ENCODE data around the gene RASL10A.

RASL10A gene

GRCh38 chr22:29302681-29303465 is 12.6 kb downstream of the RASL10A start:
- DNase-seq (ENCODE audit: low read depth) = no peak

DNA sequence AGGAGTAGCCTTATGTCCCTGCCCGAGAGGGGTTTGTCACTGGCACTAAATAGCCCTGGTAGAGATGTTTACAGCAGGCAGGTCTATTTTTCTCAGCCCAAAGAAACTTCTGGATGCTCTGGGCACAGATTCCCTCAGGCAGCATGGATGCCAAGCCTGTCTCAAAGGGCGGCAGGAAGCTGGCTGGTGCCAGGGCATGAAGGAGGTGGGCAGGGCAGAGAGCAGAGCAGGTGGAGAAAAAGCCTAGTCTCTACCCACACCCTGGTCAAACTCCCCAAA is 13.2 kb downstream of the RASL10A start:
- DNase-seq (ENCODE audit: low read depth) = no peak

DNA sequence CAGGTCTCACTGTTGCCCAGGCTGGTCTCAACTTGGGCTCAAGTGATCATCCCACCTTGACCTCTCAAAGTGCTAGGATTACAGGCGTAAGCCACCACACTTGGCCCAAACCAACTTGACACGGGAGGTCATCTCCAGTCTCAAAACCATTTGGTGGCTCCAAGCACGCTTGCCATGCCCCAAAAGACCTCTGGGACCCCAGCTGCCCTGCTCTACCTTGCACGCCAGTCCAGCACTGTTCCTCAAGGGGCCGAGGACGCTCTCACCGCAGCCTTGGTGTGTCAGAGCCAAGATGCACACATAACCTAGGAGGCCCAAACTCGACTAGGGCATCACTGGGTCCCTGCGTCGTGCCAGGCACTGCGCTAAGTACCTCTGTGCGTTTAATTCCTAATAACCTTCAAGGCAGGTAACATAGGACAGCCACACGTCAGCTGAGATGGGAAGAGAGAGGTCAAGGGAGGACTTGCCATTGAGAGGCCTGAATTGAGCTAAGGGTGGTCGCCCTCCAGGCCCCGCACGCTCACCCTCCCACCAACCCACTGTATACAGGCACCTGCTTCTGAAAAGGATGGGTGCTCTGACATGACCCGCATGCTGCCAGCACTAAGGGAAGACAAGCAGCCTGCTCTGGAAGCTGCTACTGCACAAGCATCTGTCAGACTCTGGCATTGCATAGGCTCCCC is 13.6 kb downstream of the RASL10A start:
- no peak for DNase-seq (ENCODE audit: low read depth)

DNA sequence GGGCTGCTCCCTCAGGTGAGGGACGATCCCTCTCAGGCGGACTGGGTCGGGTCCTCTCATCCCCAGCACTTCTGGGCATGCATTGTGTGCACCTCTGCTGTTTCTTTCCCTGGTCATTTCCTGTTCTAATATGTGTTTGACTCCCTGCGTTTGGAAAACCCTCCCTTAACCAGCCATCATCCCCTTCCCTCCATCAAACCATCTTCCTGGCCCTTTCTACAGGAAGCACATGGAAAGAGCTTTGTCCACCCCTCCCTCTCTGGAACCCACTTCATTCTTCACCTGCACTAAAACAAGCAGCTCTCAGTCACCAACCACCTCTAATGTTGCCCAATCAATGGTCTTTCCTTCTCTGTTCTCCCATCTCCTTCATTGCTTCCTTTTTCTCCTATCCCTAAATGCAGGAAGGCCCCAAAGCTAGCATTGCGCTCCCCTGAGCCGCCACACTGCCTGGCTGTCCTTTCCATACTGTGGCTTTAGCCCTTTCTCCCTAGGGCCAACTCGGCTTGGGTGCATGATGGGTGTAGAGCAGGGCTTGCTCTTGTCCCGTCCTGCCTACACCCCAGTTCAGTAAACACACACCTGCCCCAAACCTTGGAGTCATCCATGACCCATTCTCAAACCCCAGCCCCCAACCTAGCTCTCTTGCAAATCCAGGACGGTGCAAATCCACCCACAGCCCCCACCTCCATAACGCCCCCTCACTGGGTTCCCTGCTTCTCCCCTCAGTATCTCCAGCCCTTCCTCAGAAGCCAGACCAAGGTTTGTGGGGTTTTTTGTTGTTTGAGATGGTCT is 14.5 kb downstream of the RASL10A start:
- DNase-seq (ENCODE audit: low read depth) = no peak

DNA sequence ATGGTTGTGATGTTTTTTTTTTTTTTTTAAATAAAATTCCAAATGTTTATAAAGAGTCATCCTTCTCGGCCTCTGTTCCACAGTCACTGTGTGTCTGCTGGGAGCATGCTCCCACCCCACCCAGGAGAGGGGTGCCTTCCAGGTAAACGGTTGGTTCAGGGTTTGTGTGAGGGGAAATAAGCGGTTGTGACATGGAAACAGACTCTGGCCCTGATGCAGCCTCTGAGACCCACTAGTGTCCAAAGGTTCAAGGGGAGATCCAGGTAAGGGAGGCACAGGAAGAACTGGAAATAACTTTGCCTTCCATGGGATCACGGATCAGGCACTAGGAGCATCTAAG is 15.1 kb downstream of the RASL10A start:
- no peak for DNase-seq (ENCODE audit: low read depth)

DNA sequence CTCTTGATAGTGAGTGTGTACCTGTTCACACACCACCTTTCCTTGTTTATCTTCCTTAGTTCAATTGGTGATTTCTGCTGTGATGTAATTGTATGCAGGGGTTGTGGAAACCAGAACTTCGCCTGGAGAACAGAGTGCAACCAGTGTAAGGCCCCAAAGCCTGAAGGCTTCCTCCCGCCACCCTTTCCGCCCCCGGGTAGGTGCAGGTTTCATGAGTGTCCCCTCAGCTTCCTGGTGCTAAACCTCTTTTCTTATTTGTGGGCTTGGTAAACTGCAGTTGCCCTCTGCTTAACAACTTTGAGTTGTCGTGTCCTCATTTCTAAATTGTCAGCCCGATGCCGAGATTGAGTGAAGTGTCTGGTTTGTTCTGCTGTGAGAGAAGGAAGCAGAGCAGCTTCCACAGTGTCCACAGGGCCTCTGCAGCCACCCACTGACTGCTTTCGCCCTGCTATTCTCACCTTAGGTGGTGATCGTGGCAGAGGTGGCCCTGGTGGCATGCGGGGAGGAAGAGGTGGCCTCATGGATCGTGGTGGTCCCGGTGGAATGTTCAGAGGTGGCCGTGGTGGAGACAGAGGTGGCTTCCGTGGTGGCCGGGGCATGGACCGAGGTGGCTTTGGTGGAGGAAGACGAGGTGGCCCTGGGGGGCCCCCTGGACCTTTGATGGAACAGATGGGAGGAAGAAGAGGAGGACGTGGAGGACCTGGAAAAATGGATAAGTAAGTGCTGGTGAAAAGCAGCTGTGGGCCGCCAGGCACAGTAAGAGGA is 16.2 kb downstream of the RASL10A start:
- no peak for DNase-seq (ENCODE audit: low read depth)

GRCh38 chr22:29298641-29299040 is 16.9 kb downstream of the RASL10A start:
- no peak for DNase-seq (ENCODE audit: low read depth)

DNA sequence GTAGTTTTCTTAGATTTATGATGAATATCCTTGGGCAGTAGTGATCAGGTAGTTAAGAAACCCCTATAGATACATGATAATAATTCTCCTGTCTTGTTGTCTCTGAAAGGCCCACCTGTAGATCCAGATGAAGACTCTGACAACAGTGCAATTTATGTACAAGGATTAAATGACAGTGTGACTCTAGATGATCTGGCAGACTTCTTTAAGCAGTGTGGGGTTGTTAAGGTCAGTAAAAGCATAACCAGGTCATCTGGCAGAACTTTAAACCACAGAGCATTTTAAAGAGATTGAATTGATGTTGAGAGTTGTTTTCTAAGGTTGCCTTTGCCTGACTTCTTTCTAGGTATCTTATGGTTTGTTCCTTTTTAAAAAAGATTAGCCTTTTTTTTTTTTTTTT is 23.1 kb downstream of the RASL10A start:
- no peak for DNase-seq (ENCODE audit: low read depth)

- no peak for DNase-seq (ENCODE audit: low read depth)
Observed at GRCh38 chr22:29291215-29291614, 24.3 kb downstream of the RASL10A start.

GRCh38 chr22:29290061-29290460 is 25.4 kb downstream of the RASL10A start:
- DNase-seq (ENCODE audit: low read depth) = no peak

GRCh38 chr22:29288837-29289236 is 26.7 kb downstream of the RASL10A start:
- DNase-seq (ENCODE audit: low read depth) = no peak

DNA sequence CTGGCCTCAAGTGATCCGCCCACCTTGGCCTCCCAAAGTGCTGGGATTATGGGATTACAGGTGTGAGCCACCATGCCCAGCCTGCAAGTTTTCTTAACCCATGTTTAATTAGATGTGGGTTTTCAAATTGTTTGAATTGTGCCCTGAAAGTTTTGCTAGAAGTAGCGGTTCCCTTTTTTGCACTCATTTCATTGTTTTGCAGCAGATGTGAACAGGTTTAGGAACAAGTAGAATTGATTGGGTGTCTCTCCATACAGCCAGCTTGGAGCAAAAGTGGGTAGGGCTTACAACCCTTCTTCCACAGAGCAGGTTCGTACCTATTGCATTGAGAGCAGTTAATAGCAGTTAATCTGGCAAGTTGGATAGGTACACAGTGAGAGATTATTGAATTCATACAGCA is 31.3 kb downstream of the RASL10A start:
- DNase-seq (ENCODE audit: low read depth) = no peak

- DNase-seq (ENCODE audit: low read depth) = no peak
Observed at GRCh38 chr22:29277927-29278326, 37.6 kb downstream of the RASL10A start.

DNA sequence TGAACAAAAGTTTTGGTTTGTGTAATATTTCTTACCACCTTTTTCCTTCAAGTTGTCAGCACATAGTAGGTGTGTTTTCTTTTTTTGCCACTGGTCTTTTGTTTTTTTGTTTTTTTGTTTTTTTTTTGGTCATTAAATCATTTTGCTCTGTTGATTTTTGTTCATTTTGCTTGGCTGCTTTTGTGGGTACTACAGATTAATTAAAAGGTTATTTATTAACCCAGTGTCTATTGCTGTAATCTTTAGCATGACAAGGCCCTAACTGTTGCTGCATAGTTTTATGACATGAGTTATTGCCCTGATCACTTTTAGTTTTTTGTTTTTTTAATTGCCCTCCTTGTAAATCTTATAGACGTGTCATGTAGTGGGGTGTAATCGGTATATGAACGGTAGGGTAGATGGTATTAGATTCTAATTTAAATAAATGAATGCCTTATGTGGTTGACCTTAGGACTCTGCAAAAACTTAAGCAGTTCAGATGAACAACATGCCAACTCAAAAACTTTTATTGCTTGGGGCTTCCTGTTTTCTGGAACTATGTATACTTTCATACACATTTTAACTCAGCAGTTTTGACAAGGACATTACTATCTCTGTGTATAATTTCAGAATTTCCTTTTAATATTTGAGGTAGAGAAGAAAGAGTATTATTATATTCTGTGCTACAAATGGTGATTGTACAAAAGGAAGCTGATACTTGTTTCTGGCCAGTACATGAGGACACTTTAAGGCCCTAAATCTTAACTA is 39.5 kb downstream of the RASL10A start:
- no peak for DNase-seq (ENCODE audit: low read depth)

DNA sequence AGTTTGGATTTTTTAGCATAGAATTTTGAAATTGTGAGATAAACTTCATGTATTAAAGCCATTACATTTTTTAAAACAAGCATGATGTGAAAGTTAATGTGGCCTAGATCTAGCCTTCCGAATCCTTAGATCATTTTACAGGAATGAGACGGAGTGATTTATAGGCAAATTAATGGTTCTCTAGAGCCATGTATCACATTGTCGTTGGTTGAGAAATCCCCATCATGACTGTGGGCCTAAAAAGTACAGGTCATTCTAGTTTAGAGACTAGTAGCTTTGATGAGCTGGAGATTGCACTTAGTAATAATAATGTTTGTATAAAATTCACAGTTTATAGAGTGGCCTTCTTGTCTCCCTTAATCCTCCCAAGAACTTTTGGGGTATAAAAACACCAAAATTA is 40.3 kb downstream of the RASL10A start:
- DNase-seq (ENCODE audit: low read depth) = no peak

GRCh38 chr22:29272624-29273023 is 42.9 kb downstream of the RASL10A start:
- DNase-seq (ENCODE audit: low read depth) = no peak

DNA sequence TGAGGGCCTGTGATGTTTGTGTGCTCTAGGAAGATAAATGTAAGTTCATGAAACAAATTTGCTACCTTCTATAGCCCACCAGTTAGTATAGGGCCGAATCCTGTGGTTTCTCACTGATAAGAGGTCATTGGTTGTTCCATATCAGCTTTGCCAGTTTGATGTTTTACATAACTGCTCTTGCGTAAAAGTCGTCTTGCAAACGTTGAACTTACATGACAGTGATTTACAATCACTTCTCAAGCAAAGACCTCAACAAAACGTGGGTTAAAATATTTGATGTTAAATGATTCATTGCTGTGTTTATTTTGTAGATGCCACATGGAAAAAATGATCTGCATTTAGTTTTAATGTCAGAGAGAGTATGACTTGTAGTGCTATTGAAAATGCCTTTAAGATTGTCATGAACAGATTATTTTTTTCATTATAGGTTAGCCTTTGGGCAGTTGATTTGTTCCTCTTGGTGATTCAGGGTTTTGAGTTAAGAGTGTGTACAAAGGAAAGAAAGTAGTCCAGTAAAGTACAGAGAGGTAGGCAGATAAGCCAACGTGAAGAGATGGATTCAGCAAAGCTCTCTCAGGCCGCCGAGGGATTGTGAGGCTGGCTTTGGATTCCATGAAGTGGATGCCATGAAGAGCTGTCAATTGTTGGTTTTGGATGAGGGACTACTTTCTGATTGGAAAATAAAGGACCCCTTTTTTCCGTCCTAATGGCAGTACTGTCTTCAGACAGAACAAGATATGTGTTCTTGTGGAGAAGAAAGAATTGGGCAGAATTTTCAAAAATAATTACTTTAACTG is 44.8 kb downstream of the RASL10A start:
- no peak for DNase-seq (ENCODE audit: low read depth)

DNA sequence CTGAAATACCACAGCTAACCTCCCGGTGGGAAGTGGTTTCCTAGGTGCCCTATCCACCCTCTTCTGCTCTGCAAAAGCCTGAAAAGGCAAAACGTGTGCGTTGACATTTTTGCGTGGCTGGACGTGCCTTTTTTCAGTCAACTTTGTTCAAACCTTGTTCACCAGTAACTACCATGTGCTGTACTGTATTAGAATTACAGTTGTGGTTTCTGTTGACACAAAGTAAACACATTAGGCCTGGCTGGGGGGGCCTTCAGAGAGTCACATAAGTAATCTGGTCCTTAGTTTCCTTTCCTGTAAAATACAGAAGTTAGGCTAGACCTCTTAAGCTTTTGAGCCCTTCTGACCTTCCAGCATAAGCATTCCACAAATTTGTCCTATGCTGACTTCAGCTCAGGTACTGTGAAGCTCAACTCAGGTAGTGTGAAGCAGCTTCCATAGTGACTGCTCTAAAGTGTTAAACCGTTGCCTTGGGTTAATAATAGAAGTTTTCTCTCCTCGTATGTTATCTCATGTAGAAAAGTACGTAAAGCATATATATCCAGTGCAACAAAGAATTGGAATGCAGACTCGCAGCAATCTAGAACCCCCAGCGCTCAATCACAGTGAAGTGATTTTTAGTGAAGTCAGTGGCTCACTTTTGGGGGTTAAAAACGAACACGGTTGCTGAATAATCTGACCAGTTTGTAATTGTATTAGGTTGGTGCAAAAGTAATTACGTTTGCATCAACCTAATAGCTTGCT is 45.6 kb downstream of the RASL10A start:
- no peak for DNase-seq (ENCODE audit: low read depth)

GRCh38 chr22:29269230-29269604 is 46.3 kb downstream of the RASL10A start:
- DNase-seq (ENCODE audit: low read depth) = no peak

- peak; percentile 30 for DNase-seq (ENCODE audit: low read depth)
Observed at GRCh38 chr22:29268511-29269229, 46.8 kb downstream of the RASL10A start.
